HEK293T (cell line): ENCODE measurements around the gene LCE1F.

Source experiments
- CTCF ChIA-PET: fragments of 350-600 bp; formaldehyde crosslinking; extraction: SDS; loops from one replicate; lab custom pipeline; 2021; ENCODE audit warnings: antibody characterized with exemption, inconsistent platforms; lab: Yijun Ruan, JAX
- POLR2A ChIA-PET: fragments of 350-600 bp; formaldehyde crosslinking; extraction: SDS; loops from one replicate; lab custom pipeline; 2020; ENCODE audit warnings: antibody characterized with exemption, inconsistent platforms; lab: Yijun Ruan, JAX
- DNase-seq: peaks from one replicate; pipeline ENCODE4 v3.0.0; 2012; ENCODE audit warnings: mixed read lengths; ENCODE audit errors: extremely low spot score
- ARNT ChIP-seq: fragments of 450-650 bp; IDR thresholded peaks from 2 replicates; pipeline ENCODE4 v1.6.1; 2017; ENCODE audit warnings: mild to moderate bottlenecking
- BHLHE40 ChIP-seq: fragments of 450-650 bp; IDR thresholded peaks from 2 replicates; pipeline ENCODE4 v1.6.1; 2016; ENCODE audit warnings: mild to moderate bottlenecking, moderate library complexity, borderline replicate concordance
- CTBP1 ChIP-seq: fragments of 450-650 bp; IDR thresholded peaks from 2 replicates; pipeline ENCODE4 v1.6.1; 2016; ENCODE audit warnings: borderline replicate concordance
- ELF4 ChIP-seq: fragments of 450-650 bp; IDR thresholded peaks from 2 replicates; pipeline ENCODE4 v1.6.1; 2017; ENCODE audit warnings: antibody characterized with exemption
- FOXA1 ChIP-seq: fragments of 450-650 bp; IDR thresholded peaks from 2 replicates; pipeline ENCODE4 v1.6.1; 2016; ENCODE audit warnings: mild to moderate bottlenecking
- FOXK2 ChIP-seq: fragments of 450-650 bp; IDR thresholded peaks from 2 replicates; pipeline ENCODE4 v1.6.1; 2016; ENCODE audit warnings: mild to moderate bottlenecking
- FOXM1 ChIP-seq: fragments of 450-650 bp; IDR thresholded peaks from 2 replicates; pipeline ENCODE4 v1.6.1; 2017; ENCODE audit warnings: mild to moderate bottlenecking, borderline replicate concordance
- HDGF ChIP-seq: fragments of 450-650 bp; IDR thresholded peaks from 2 replicates; pipeline ENCODE4 v1.6.1; 2017; ENCODE audit warnings: antibody characterized with exemption, borderline replicate concordance
- L3MBTL2 ChIP-seq: fragments of 450-650 bp; conservative IDR thresholded peaks from 2 replicates; pipeline ENCODE4 v1.6.1; 2016; ENCODE audit warnings: mild to moderate bottlenecking
- LEF1 ChIP-seq: fragments of 450-650 bp; IDR thresholded peaks from 2 replicates; pipeline ENCODE4 v1.6.1; 2017; ENCODE audit warnings: mild to moderate bottlenecking, borderline replicate concordance
- NFRKB ChIP-seq: fragments of 450-650 bp; IDR thresholded peaks from 2 replicates; pipeline ENCODE4 v1.6.1; 2016; ENCODE audit warnings: mild to moderate bottlenecking, moderate library complexity
- PKNOX1 ChIP-seq: fragments of 450-650 bp; IDR thresholded peaks from 2 replicates; pipeline ENCODE4 v1.6.1; 2016
- SP1 ChIP-seq: fragments of 450-650 bp; IDR thresholded peaks from 2 replicates; pipeline ENCODE4 v1.6.1; 2017
- SUZ12 ChIP-seq: fragments of 450-650 bp; IDR thresholded peaks from 2 replicates; pipeline ENCODE4 v1.6.1; 2016; ENCODE audit warnings: mild to moderate bottlenecking
- TARDBP ChIP-seq: fragments of 450-650 bp; IDR thresholded peaks from 2 replicates; pipeline ENCODE4 v1.6.1; 2016
- ZNF384 ChIP-seq: fragments of 450-650 bp; IDR thresholded peaks from 2 replicates; pipeline ENCODE4 v1.6.1; 2016

The LCE1F gene

GRCh38 chr1:152795686-152796085, 20.7 kb downstream of the LCE1F start:
- TF ChIP-seq L3MBTL2 (no peak), FOXM1 (no peak), SP1 (no peak), ZNF384 (no peak), HDGF (no peak), BHLHE40 (no peak), CTBP1 (no peak), TARDBP (no peak), LEF1 (no peak), PKNOX1 (no peak), FOXA1 (no peak), NFRKB (no peak), FOXK2 (no peak), SUZ12 (no peak), ELF4 (no peak), ARNT (no peak)
- ChIA-PET CTCF (no interaction called here), POLR2A (no interaction called here)
- DNase-seq, result no peak

GRCh38 chr1:152796421-152796820, 21.5 kb downstream of the LCE1F start, which contains the start of gene LCE1D:
Gene LCE1D (plus strand): TSS chr1:152796721. CDS start chr1:152797795, 1,074 bp downstream.
- CTCF ChIA-PET, result no interaction called here
- TF ChIP-seq SUZ12, result no peak
- TF ChIP-seq ZNF384, result no peak
- TF ChIP-seq LEF1, result no peak
- TF ChIP-seq FOXM1, result no peak
- TF ChIP-seq ARNT, result no peak
- POLR2A ChIA-PET, result no interaction called here
- no peak for DNase-seq

- no peak for DNase-seq
- CTCF ChIA-PET, result no interaction called here
- POLR2A ChIA-PET, result no interaction called here
These were observed 26.4 kb downstream of the LCE1F start for GRCh38 chr1:152801333-152801732.

GRCh38 chr1:152806576-152806975, 31.6 kb downstream of the LCE1F start, which contains the start of gene LCE1C:
Gene LCE1C (minus strand): TSS chr1:152806651. CDS start chr1:152805478, 1,173 bp downstream.
- ChIA-PET CTCF (no interaction called here), POLR2A (no interaction called here)
- no peak for DNase-seq
- TF ChIP-seq ZNF384, result no peak
- TF ChIP-seq SP1, result no peak
- TF ChIP-seq CTBP1, result no peak

More at GRCh38 chr1:152801333-152801732, 26.4 kb downstream of the LCE1F start:
- no peak for TF ChIP-seq ARNT
- no peak for TF ChIP-seq HDGF
- no peak for TF ChIP-seq BHLHE40
- TF ChIP-seq PKNOX1, result no peak
- no peak for TF ChIP-seq L3MBTL2
- no peak for TF ChIP-seq FOXA1
- no peak for TF ChIP-seq ELF4
- no peak for TF ChIP-seq FOXM1
- TF ChIP-seq FOXK2, result no peak
- TF ChIP-seq SUZ12, result no peak
- no peak for TF ChIP-seq CTBP1
- no peak for TF ChIP-seq ZNF384
- no peak for TF ChIP-seq TARDBP
- no peak for TF ChIP-seq NFRKB

- ChIA-PET POLR2A (no interaction called here), CTCF (no interaction called here)
- no peak for DNase-seq
- TF ChIP-seq HDGF (no peak), SUZ12 (no peak), TARDBP (no peak), LEF1 (no peak), SP1 (no peak), ELF4 (no peak), FOXK2 (no peak), FOXM1 (no peak), L3MBTL2 (no peak), ARNT (no peak), ZNF384 (no peak), PKNOX1 (no peak), BHLHE40 (no peak), FOXA1 (no peak), NFRKB (no peak), CTBP1 (no peak)
These were observed 36.1 kb downstream of the LCE1F start for GRCh38 chr1:152811050-152811449.

GRCh38 chr1:152811671-152812070, 36.7 kb downstream of the LCE1F start, which contains the start of gene LCE1B:
Gene LCE1B (plus strand): TSS chr1:152811971. CDS start chr1:152812447, 476 bp downstream.
- TF ChIP-seq SP1 (no peak), BHLHE40 (no peak), ZNF384 (no peak), L3MBTL2 (no peak), SUZ12 (no peak), FOXK2 (no peak), CTBP1 (no peak), HDGF (no peak), ARNT (no peak), PKNOX1 (no peak), ELF4 (no peak), TARDBP (no peak), NFRKB (no peak)
- no peak for DNase-seq
- CTCF ChIA-PET, result no interaction called here
- POLR2A ChIA-PET, result no interaction called here
